C4-2B (cell line): ENCODE data around the gene PMFBP1.

ENCODE experiments used
- CTCF ChIP-seq: fragments of 450-650 bp; conservative IDR thresholded peaks from 2 replicates; pipeline ENCODE4 v1.5.1; 2017; ENCODE audit warnings: mild to moderate bottlenecking
- ZFX ChIP-seq: fragments of 450-650 bp; IDR thresholded peaks from 2 replicates; pipeline ENCODE4 v1.6.1; 2017

- TF ChIP-seq CTCF (no peak), ZFX (no peak)
These were observed 61.9 kb downstream of the PMFBP1 start for GRCh38 chr16:72109966-72110530.
